GM19467 (cell line): ENCODE results near the gene GALNT14.
"Not testable (repeated sequence)": the region's sequence is repeated elsewhere in the genome, so short reads cannot be mapped to it uniquely, and the experiment has no call there.

Experiments used
- ATAC-seq: cut with Tn5 transposase; IDR thresholded peaks from one replicate; pipeline ENCODE4 v1.9.1; 2021; ENCODE audit warnings: mild to moderate bottlenecking, moderate library complexity; ENCODE audit not compliant: unreplicated experiment

Gene GALNT14

DNA sequence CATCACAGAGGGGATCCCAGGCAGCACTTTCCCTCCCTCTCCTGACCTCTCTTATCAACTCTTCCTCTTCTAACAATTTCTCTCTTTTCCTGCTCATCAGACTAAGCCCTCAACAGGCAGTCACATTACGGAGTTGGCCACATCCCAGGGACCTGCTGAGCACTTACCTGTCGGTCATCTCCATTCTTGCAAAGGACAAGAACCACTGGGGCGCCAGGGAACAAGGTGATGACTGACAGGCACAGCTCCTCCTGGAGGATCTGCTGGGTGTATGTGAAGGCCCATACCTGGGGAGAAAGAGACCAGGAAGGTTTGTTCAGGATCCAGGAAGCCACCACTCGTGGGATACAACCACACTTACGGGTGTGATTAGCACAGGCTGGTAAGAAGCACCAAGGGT is 226.2 kb downstream of the GALNT14 start:
- no peak for ATAC-seq

DNA sequence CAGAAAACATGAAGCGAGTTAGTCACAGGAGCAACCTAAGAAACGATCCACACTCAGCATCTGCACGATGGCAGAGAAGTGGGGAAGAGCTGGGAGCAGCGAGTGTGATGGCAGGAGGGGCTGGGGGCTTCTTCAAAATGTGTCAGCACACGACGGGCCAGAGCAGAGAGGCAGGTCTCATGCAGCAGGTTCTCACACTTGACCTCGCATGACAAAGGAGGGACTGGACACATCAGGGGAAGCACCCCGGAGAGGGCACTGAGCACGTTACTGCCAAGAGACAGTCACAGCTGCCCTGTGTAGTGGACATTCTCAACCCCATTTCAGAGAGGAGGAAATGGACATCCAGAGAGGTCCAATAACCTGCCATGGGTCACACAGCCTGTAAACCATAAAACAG is 226.9 kb downstream of the GALNT14 start:
- no peak for ATAC-seq

- ATAC-seq = no peak
Measured at GRCh38 chr2:30910686-30911085, 227.6 kb downstream of the GALNT14 start.

DNA sequence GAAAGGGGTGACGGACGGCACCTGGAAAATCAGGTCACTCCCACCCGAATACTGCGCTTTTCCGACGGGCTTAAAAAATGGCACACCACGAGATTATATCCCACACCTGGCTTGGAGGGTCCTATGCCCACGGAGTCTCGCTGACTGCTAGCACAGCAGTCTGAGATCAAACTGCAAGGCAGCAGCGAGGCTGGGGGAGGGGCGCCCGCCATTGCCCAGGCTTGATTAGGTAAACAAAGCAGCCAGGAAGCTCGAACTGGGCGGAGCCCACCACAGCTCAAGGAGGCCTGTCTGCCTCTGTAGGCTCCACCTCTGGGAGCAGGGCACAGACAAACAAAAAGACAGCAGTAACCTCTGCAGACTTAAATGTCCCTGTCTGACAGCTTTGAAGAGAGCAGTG is 233.8 kb downstream of the GALNT14 start:
- not testable (repeated sequence) for ATAC-seq

GRCh38 chr2:30903326-30903725 is 234.9 kb downstream of the GALNT14 start:
- no peak for ATAC-seq

DNA sequence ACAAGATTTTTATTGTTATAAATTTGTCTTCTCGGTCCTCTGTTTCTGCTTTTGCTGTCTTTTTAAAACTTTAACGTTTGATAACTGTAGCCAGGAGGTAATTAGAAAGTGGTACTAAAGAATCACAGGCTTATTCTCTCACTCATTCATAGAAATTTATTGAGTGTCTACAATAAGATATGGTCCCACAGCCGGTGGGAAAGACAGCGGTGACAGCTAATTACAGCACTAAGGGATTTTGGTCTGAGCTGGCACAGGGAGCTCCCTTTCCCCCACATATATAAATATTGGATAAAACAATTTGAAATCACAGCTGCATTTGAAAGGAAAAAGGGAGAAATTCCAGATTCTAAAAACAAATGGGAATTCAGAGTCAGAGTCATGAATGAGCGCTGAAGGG is 237.9 kb downstream of the GALNT14 start:
- no peak for ATAC-seq

DNA sequence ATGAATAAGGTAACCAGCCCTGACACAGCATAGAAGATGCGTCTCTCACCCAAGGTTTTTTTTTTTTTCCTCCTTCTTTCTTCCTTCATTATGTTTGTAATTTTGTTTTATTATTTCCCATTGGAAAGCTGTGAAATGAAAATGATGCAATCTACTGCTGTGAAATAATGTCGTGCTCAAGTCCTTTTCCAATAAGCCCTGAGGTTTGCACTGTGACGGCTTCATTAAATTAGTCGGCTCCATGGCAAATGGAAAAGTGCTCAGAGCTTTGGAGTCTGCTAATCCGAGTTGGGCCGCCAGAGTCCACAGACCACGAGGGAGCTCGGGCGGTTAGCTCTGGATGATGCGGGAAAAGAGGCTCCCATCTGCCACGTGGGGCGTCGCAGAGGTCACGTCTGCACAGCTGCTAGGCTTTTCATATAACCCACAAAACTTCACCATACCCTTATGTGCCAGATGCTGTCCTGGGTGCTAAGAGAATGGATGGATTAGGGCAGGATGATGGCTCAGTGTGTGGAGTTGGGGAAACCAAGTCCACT is 238.7 kb downstream of the GALNT14 start:
- no peak for ATAC-seq

- ATAC-seq = no peak
Measured at GRCh38 chr2:30897539-30897938, 240.7 kb downstream of the GALNT14 start.

DNA sequence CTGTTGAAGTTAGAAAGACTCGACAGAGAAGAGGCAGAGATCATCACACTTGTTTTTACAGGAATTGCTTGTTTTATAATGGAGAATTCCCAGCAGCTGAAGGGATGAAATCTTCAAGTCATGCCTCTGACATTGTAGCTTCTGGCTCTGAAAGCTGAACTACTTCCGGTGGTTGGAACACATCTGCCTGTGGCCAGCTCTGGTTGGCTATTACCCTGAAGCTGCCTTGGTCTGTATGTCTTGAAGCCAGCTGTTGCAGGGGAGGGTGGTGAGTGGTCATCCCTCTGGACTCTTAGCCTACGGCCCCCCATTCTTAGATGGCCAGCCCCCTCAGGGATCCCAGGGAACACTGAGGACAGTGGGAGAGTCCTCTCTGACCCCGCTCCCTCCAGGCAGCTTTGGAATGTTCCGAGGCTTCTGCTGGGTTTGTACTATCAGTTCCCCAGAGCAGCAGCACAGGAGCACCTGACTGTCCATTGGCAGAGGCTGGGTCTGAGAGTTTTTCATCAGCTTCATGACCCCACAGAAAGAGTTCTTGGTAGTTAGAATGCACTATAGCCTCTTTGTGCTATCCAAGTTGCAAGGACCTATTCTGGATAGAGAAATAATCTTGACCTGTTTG is 243.6 kb downstream of the GALNT14 start:
- no peak for ATAC-seq

DNA sequence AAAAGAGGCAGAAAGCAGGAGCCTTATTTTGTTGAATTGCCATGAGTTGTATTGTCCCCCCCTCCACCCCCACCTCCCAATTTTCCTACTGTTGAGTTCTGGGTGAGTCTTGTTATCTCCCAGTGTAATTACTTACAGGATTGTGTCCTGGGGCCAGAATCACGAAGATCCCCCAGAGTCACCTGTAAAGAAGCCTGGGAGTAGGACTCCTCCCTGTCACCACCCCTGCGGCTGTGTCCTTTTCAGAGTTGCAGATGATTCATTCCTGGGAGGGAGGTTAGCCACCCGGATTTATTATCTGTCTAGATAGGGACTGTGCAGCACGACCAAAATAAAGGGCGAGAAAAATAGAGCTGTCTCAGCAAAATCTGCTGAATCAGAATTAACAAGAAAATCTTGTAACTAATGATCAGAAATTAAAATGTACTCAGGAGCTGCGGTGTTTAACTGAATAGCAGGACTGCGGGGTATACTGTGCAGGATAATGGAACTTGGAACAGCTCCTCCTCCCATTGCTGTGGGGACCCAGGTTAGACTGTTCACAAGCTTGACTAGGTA is 249.3 kb downstream of the GALNT14 start:
- no peak for ATAC-seq

DNA sequence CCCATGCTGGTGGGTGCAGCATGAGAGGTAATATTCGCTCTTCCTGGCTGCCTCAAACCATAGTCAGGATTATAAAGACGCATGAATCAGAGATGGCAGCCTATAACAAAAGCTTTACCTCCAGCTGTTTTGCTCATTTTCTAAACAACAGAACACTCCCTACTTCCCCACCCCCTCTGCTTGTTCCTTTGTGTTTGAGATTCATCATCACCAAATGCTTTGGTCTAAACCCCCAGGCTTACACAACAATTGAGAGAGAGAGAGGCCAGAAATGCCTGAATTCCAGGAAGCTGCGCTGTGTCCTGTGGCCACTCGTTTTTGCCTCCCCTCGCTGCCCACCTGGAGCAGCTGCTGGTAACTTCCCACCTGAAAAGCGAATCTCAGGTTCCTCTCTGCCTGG is 252.2 kb downstream of the GALNT14 start:
- no peak for ATAC-seq

- ATAC-seq = no peak
Measured at GRCh38 chr2:30883822-30884221, 254.4 kb downstream of the GALNT14 start.

DNA sequence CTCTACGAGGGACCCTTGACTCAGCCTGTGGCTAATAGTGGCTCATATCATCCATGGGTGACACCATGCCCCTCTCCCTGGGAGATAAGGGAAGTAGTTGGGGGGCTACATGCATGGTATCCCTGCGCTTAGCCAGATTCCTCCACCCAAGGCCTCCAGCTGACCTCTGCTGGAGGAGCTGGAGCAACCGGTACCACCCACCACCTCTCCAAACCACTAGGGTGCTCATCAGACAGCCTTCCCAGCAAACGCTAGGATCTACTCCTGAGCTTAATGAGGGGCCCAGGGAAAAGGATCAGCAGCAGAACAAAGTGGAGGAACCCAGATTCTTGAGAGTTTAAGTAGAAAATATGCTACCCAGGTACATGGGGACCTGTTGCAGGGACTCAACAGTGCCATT is 255.1 kb downstream of the GALNT14 start:
- no peak for ATAC-seq

GRCh38 chr2:30880516-30880915 is 257.7 kb downstream of the GALNT14 start:
- ATAC-seq = no peak

DNA sequence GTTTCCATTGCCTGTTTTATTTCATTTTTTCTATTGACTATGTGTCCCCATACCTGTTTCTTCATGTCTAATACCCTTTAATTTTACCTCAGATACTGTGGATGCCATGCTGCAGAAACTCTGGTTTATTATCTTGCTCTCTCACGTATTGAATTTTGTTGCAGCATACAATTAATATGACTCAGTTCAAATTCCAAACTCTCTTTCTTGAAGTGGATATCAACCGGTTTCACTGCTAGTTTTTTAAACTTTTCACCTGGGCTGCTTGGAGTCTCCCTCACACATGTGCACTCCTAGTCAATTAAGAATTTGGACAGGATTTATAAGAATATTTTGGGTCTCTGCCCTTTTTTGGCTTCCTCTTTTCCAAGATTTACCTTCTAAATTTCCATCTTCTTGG is 260.4 kb downstream of the GALNT14 start:
- no peak for ATAC-seq

GRCh38 chr2:30872797-30873196 is 265.4 kb downstream of the GALNT14 start:
- no peak for ATAC-seq

DNA sequence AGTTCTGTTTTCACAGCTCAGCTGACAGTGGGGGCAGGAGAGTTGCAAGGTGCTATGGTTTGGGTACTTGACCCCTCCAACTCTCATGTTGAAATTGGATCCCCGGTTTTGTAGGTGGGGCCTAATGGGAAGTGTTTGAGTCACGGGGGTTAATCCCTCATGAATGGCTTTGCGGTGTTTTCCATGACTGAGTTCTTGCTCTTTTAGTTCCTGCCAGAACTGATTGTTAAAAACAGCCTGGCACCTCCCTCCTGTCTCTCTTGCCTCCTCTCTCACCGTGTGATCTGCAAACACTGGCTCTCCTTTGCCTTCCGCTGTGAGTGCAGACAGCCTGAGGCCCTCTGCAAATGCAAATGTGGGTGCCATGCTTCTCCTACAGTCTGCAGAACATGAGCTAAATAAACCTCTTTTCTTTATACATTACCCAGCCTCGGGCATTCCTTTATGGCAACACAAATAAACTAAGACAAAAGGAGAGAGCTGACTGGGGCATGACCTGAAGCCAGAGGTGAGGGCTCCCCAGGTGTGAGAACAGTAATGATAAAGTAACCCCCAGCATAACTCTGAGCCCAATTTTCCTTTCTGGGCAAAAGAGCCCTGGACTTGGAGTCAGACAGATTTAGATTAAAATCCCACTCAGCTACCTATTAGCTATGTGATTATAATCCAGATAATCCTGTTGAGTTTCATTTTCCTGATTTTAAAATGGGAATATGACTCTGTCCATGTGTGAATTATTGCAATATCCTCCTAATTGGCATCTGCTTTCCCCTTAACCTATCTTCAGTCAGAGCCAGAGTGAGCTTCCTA is 266.1 kb downstream of the GALNT14 start:
- no peak for ATAC-seq

DNA sequence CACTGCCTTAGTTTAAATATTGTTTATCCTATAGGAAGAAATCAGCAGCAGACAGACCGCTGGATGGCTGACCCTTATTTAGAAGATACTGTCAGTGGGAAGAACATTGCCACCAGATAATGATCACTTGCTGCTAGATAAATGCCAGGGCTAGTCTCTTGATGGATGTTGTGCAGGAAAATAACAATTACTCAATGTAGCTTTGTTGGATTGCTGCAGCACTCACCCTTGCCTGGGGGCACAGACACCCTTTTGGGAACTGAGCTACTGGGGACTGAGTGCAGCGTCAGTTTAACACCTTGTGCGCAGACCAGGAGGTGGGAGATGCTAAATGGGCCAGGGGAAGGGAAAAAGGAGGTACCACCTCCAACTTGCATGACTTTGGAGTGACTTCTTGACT is 266.8 kb downstream of the GALNT14 start:
- ATAC-seq = no peak

DNA sequence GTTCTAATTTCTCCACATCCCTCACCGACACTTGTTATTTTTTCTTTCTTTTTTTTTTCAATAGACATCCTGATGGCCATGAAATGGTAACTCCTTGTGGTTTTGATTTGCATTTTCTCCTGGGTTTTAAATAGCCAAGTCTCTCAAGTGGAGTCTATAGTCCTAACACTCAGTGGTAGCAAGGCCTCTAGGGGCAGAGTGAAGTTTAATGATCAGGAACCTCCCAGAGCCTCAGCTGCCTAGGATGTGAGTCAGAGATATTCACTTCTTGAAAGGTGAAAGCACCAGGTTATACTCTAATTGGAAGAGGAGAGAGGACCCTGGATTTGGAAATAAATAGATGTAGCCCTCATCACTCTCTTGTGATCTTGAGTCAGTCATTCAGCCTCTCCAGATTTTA is 268.3 kb downstream of the GALNT14 start:
- no peak for ATAC-seq

DNA sequence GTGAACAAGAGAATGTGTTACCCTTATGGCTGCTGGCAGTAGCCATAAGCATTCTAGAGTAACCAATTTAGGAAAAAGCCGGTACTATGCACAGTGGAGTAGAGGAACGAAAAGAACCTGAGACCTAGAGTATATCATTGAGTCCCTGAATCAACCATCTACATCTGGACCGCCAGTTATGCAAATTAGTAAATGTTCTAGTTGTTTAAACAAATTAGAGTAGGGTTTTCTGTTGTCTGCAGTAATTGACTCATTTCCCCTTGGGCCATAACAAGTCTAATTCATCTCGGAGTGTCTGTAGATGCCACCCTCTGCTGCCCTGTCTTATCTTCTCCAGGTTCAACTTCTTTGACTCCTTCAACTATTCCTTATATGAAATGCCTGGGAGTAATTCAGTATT is 270.9 kb downstream of the GALNT14 start:
- ATAC-seq = no peak

GRCh38 chr2:30866974-30867373 is 271.3 kb downstream of the GALNT14 start:
- no peak for ATAC-seq
